ENCODE measurements around the gene PRKCA.
"Not testable (repeated sequence)": the region's sequence is repeated elsewhere in the genome, so short reads cannot be mapped to it uniquely, and the experiment has no call there.

Gene PRKCA

DNA sequence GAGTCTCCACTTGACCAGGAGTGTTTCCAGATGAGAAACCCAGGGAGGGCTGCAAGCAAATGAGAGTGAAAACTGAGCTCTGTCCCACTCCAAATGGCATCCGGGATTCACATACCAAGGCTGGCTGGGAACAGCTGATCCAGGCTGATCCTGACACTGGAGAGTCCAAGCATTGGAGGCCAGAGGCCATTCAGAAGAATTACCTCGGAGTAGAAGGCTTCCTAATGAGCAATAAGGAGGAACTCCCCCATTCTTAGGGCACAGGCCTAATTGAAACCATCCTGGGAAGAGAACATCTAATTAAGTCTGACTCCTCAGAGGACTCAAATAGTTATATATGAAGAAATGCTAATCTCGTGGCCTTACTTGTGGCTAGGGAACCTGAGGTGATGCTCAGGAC is 142.8 kb downstream of the PRKCA start:
- DNase-seq, result no peak

DNA sequence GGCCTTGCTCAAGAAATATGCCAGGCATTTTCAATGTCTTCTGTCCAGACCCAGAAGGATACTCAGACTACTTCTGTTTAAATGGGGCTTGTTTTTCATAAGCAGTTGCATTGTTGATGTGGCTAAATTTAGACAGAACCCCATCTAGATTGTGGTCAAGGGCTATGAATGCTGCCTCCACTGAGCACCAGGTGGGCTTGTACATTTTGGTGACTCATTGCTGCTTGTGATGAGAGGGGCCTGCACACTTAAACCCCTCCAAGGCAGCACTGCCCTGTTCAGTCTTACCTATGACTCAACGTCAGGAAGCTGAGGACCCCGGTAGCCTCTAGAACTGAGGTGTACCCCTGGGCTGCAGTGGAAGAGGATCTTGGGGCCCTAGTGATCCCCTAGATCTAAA is 144.0 kb downstream of the PRKCA start:
- no peak for DNase-seq

DNA sequence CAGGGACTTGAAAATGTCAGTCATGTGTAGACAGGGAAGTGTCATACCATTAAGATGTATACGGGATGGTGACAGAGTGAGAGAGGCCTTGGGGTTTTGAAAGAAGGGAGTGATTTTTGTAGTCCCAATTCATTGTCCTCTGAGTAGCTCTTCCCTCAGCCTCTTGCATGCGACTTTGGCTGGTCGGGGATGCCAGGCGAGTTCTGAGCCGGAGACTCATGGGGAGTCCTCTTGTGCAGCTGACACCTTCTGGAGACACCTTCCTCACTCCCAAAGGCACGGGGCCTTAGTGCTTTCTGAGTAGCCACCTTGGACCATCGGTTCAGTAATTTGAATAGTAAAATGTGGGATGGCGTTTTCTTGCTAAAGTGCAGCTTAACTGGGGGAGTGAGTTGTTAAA is 144.7 kb downstream of the PRKCA start:
- DNase-seq, result no peak

DNA sequence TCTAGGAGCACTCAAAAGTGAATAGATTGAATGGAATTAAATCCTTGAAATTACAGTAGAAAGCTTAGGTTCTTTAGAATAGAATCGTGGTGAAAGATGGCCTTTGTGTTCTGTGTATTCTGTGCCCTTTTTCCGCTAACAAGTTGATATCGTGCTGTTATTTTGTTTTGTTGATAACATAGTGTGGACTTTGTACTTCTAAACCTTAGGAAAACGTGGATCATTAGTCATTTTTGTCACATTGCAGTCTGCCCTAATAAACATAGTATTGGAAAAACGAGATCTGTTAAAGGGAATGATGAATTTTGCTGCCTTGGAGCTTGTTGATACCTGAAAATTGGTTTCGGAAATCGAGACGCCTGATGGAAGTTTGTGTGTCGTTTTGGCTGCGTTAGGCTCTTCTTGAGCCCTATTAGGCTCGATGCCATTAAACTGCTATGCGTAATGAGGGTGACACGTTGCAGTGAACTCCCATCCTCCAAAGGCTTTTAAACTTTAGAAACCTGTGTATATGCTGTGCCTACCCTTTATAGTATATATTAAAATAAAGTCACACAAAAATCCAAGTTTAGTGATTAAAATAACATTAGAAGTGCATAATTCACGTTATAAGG is 145.7 kb downstream of the PRKCA start:
- no peak for DNase-seq

- no peak for DNase-seq
These were observed 147.1 kb downstream of the PRKCA start for GRCh38 chr17:66449418-66449977.

GRCh38 chr17:66450008-66450851 is 147.8 kb downstream of the PRKCA start:
- no peak for DNase-seq

DNA sequence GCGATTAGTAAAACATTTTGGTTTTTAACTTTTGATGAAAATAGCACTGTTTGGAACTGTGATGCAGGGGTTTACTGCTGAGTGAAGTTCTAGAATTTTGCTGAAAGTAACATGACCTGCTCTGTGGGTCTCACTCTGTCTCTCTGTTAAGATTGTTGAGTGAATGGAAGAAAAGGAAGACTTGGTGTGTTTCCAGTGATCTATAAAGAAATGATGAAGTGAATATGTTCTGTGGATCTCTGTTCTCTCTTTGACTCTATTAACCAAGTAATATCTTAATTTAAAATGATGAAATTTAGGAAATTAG is 148.4 kb downstream of the PRKCA start:
- DNase-seq, result no peak

DNA sequence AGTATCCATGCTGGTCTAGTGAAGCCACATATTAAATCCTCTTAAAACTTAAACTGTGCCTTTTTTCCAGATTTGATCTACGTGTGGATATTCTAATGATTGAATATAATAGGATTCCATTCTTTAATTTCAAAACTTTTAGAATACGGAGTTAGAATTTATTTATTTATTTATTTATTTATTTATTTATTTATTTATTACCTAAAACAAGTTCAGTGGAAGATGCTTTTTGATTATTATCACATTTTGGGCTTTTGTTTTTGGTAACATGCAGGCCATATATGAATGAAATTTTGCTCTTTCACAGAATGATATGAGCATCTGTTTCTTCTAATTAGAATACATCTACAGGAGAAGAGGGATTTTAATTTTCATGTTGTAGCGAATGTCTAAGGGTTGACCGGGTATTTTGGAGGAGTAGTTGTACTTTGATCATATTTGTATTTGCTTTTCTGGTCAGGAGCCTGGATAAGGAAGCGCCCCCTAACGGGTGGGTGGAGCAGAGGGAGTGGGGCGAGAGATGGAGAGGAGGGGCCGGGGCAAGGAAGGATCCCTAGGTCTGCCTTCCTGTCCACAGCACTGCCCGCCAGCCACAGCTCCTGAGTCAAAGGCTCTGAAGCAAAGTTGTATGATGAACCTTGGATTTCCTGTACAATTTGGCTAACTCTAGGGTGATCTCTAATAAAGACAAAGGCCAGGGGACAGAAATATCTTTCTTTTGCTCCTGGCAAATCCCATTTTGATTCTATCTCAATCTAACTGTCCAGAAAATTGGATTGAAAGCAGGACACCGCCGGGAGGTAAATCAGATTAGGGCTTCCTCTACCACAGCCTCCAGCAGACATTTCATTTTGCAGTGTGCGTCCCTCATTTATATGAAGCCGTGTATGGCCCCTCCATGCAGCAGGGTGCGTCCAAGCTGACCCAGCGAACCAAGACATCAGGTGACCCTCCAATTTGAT is 149.1 kb downstream of the PRKCA start:
- no peak for DNase-seq

DNA sequence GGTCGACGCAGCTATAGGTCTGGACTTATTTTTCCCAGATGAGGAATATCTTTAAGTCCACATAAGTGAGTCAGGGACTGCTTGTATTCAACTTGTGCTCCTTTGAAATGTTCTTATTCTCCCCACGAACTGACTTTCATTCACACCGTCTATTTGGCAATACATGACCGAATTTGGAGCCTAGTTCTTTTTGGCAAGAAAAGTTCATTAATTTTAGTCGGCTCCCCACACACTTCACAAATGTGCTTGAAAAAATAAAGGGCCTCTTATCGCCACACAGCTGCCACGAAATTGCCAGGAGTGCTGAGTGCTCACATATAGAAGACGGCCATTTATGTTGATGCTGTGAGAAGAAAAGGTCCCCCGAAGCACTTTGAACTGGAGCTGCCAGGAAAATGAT is 152.6 kb downstream of the PRKCA start:
- peak; percentile 53 for DNase-seq

DNA sequence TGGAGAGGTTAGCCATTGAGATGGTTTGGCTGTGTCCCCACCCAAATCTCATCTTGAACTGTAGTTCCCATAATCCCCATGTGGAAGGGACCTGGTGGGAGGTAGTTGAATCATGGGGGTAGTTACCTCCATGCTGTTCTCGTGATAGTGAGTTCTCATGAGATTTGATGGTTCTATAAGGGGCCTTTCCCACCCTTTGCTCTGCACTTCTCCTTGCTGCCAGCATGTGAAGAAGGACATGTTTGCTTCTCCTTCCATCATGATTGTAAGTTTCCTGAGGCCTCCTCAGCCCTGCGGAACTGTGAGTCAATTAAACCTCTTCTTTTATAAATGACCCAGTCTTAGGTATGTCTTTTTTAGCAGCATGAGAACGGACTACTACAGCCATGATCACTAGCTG is 155.1 kb downstream of the PRKCA start:
- DNase-seq, result not testable (repeated sequence)

- no peak for DNase-seq
These were observed 156.4 kb downstream of the PRKCA start for GRCh38 chr17:66458782-66459181.

DNA sequence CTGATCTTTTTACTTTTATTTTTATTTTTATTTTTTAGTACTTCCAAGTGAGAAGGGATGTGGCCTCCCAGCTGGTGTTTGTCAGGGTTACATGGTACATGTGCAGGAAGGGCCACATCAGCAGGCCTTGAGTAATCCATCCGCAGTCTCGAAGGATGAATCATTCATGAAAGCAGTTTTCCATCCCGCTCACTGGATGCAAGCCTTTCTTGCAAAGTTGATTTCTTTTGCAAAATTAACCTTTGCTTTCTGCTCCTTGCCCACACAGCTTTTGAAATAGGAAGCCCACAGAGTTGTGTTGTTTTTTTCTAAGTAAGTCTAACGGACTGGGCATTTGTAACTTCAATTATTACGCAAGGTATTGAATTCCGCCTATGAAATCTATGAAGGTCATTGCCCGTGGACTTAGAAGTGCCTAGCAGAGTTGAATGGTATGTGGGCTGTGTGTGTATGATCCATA is 157.4 kb downstream of the PRKCA start:
- DNase-seq, result no peak

GRCh38 chr17:66460558-66460957 is 158.1 kb downstream of the PRKCA start:
- no peak for DNase-seq

DNA sequence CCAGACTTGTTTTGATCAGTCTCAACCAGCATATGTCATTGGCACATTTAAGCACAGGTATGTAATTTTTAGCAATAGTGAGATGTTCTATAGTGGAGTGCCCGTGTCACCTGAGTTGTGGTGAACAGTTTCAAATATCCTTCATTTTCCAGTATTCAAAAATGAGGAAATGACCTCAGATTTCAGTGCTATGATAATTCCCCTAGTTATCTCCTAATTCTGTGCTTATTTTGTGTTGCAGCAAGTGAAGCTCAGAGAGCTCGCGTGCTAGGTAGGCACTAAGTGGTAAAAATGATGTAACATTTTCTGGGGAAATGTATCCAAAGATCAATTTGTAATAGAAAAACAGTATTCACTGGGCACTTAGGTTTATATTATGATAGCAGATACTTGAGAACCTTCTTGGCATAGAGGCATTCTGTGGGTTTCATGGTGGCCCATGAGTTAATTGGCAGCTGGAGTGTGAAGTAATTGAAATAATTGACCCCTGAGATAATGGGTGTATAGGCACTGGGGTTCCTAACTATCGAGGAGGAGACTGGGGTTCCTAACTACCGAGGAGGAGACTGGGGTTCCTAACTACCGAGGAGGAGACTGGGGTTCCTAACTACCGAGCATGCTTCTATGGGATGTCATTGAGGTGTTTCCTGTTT is 159.1 kb downstream of the PRKCA start:
- no peak for DNase-seq

DNA sequence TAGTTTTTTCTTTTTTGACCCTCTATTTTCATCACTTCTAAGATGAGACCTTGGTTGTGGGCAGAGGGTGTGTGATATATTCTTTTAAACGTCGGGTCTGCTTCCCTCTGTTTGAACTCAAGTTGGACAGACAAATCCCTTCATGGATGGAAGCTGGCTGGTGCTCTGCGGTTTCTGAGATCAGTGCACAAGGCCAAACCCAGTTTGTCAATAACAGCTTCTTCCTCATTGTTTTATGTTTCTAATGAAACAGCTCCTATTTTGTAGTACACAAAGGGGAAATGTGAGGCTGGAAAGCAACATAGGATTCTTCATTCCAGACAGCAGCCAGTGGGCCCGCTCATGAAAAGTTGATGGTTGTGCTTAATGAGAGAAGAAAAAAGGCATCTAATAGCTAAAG is 159.6 kb downstream of the PRKCA start:
- no peak for DNase-seq

DNA sequence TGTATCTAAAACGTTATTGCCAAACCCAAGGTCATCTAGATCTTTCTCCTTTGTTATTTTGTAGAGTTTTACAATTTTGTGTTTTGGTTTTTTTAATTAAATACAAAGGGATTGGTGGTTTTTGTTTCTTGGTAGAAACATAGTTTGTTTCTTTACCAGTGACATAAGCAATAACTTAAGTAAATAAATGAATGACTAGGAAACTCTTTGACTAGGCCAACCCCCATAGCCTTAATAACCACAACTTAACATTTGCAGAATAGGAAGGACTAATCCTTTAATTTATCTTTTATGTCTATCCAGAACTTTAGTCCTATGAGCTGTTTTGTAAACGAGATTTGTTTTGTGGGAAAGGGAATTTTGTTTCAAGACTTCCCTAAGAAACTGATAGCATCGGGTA is 162.5 kb downstream of the PRKCA start:
- DNase-seq, result no peak

DNA sequence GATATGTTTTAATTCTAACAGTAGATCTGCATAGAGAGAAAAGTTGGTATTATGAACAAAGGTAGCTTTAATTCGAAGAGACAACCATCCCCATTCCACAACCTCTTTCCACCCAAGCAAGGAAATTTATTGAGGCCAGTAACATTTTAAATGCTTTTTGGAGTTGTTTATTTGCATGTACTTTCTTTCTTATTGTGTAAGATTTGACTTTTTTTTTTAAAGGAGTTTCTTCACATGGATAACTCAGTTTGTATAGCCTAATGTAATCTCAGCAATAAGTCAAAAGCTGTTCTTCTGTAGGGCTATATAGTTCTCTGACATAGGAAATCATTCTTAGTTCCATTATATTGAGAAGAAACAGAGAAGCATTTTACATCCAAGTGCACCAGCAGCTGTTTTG is 163.3 kb downstream of the PRKCA start:
- no peak for DNase-seq

GRCh38 chr17:66466106-66466820 is 163.8 kb downstream of the PRKCA start:
- no peak for DNase-seq

DNA sequence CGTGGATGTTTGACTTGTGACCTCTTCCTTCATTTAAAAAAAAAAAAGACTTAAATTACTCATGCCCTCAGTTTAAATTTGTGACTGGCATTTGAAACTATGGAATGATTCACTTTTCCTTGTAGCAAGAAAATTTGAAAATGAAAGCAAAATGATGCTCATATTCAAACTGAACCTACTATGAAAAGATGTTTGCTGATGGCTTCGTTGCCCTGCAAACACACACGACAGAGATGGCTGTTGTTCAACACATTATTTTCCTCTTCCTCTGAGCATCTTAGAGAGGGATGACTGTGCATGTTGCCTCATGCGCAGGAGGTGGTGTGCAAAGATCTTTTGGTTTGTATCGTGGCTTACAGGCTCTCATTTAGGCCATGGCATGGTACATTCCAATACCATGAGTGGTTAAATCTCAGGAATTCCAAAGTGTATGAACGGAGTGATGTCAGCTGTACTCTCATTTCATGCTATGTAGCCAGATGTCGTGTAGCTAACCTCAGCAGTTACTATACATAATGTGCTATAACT is 164.5 kb downstream of the PRKCA start:
- DNase-seq, result no peak

- DNase-seq, result no peak
These were observed 165.4 kb downstream of the PRKCA start for GRCh38 chr17:66467766-66468165.

DNA sequence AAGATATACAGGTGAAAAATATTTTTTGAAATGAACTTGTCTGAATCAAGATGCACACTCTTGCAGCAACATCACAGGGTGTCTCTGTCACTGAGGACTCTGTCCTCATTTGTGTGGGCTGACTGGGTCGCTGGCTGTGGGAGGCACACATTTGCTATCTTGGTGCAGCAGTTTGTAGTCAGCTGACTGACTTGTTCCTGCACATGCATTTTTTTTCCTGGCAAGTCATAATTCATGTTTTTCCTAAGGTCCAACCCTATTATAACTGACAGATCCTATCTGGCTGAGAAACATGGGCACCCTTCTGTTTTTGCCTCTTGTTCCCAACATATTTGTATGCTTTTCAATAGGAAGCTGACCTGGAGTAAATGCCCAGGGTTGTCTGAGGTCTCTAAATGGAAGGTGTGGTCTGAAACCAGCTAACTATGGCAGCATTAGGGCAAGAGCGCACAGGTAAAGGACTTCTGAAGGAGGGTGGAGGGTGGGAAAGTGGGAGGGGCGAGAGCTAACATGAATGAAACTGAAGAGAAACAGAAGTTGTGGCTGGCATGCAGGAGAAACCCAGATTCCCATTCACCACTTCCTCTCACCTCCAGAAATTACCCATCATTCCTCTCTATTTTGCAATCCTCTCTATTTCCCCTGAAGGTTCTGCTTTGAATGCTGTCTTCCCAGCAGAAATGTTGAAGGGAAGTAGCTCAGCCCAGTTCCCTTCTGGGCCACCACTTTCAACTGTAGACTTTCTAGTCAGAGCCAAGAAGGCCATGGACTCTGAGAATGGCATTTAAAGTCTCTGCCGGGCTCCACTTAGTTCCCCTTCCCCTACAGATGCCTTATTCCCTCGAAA is 166.1 kb downstream of the PRKCA start:
- no peak for DNase-seq
